GM23248 (cell line): ENCODE data around the gene TIMM44.

Experiments
- EZH2 ChIP-seq: fragments of 200-600 bp; sonication (generic); IDR thresholded peaks from 2 replicates; pipeline ENCODE4 v1.6.1; 2018; ENCODE audit warnings: antibody characterized with exemption, mild to moderate bottlenecking; ENCODE audit not compliant: insufficient read depth, poor library complexity, severe bottlenecking
- EZH2phosphoT487 ChIP-seq: fragments of 200-600 bp; sonication (generic); IDR thresholded peaks from 2 replicates; pipeline ENCODE4 v1.6.1; 2018; ENCODE audit warnings: antibody characterized with exemption, moderate library complexity, mild to moderate bottlenecking, low read depth; ENCODE audit not compliant: insufficient read depth

GRCh38 chr19:7927605-7928333 is 15.7 kb downstream of the TIMM44 start:
- TF ChIP-seq EZH2phosphoT487 (no peak), EZH2 (no peak)
